Smooth muscle cell (in vitro differentiated cells): ENCODE measurements around the gene IRF4. TPM values are rescaled to one million over a fixed set of nuclear protein-coding genes. Genes with fewer than 3 reads are reported as not detected.

Experiments
- DNase-seq: peaks from one replicate; lab custom pipeline; 2025; ENCODE audit not compliant: unreplicated experiment; lab: John Stamatoyannopoulos, UW
- H2AFZ ChIP-seq: fragments of 200-600 bp; sonication (generic); 2 replicates; pipeline ENCODE4 v1.6.0; 2016; ENCODE audit warnings: antibody characterized with exemption, low read depth, mild to moderate bottlenecking
- H3F3A ChIP-seq: fragments of 200-600 bp; sonication (generic); 2 replicates; pipeline ENCODE4 v1.6.0; 2017; ENCODE audit warnings: antibody characterized with exemption, low read depth
- H3K27ac ChIP-seq: fragments of 200-600 bp; sonication (generic); 2 replicates; pipeline ENCODE4 v1.5.1; 2016; ENCODE audit warnings: low read depth, mild to moderate bottlenecking
- H3K27me3 ChIP-seq: fragments of 200-600 bp; sonication (generic); 2 replicates; pipeline ENCODE4 v1.6.1; 2016; ENCODE audit warnings: low read depth, mild to moderate bottlenecking
- H3K36me3 ChIP-seq: fragments of 200-600 bp; sonication (generic); 2 replicates; pipeline ENCODE4 v1.5.1; 2016; ENCODE audit warnings: low read depth
- H3K4me1 ChIP-seq: fragments of 200-600 bp; sonication (generic); 2 replicates; pipeline ENCODE4 v1.5.1; 2016; ENCODE audit warnings: low read depth
- H3K4me2 ChIP-seq: fragments of 200-600 bp; sonication (generic); 2 replicates; pipeline ENCODE4 v1.6.0; 2016; ENCODE audit warnings: mild to moderate bottlenecking
- H3K4me3 ChIP-seq: fragments of 200-600 bp; sonication (generic); 2 replicates; pipeline ENCODE4 v1.5.1; 2016; ENCODE audit warnings: mild to moderate bottlenecking
- H3K79me2 ChIP-seq: fragments of 200-600 bp; sonication (generic); 2 replicates; pipeline ENCODE4 v1.6.0; 2016; ENCODE audit warnings: low read depth, mild to moderate bottlenecking
- H3K9ac ChIP-seq: fragments of 200-600 bp; sonication (generic); 2 replicates; pipeline ENCODE4 v1.6.0; 2016; ENCODE audit warnings: low read depth
- H3K9me3 ChIP-seq: fragments of 200-600 bp; sonication (generic); replicated peaks from 2 replicates; pipeline ENCODE4 v1.5.1; 2016; ENCODE audit warnings: low read depth
- H4K20me1 ChIP-seq: fragments of 200-600 bp; sonication (generic); 2 replicates; pipeline ENCODE4 v1.6.0; 2016; ENCODE audit warnings: low read depth
- WGBS: methylation state at CpG from one replicate; pipeline ENCODE4 v1.1.7; 2016; ENCODE audit warnings: low lambda C conversion rate; 5-methylcytosine and 5-hydroxymethylcytosine counted together
- polyA plus RNA-seq: library from polyadenylated mRNA; unstranded; fragments of >200 nt; fragmentation: Nextera tagmentation; extraction: Ambion mirVana; gene quantifications from 2 replicates; pipeline ENCODE4 v1.2.1, GENCODE V29; 2016
- total RNA-seq: library from RNA; depleted of rRNA; stranded (reverse); fragments of >200 nt; gene quantifications from 2 replicates; pipeline ENCODE4 v1.2.3, GENCODE V29; 2014
- TF ChIP-seq, protein P1 (sequence below): fragments of 200-600 bp; sonication (generic); IDR thresholded peaks from 2 replicates; pipeline ENCODE4 v1.5.1; 2017; ENCODE audit warnings: borderline replicate concordance, mild to moderate bottlenecking, antibody characterized with exemption; ENCODE audit not compliant: insufficient read depth, poor library complexity, severe bottlenecking

Gene IRF4
- total and polyA plus RNA-seq, 2 experiments from 2014 or later = 0.04 TPM; not detected in 1

DNA sequence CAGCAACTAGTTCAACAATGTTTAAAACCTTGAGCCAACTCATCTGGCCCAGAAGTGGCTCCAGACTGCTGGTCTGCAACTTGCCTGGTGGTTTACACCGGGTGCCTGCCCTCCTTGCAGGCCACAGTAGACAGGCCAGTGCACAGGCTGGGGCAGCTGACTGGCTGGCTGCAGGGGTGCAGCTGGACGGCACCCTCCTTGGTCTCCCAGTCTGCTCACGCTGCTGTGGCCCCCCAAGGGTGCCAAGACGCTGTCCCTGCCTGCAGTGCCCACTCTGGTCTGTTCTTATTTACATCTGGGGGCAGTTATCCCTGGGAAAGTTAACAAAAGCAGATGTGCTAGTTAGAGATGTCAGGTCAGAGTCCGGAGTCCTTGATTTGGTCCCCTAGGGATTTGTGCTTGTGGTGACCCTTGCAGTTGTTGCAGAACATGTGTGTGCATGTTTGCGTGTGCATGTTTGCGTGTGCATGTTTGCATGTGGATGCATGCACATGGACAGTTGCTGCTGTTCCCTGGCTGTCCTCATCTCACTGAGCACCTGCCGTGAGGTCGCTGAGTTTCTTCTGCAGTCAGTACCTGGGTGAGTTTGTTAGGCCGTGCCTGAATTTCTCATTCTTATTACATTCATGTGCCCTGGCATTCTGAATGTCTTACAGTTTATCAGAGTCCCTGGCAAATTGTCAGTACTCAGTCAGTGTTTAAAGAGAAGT, 48.2 kb upstream of the IRF4 start:
- Histone ChIP-seq H3K27ac (no peak overlapping the region), H3F3A (no peaks in the 10 kb centered on the region), H3K4me2 (no peak overlapping the region), H3K9me3 (no peaks in the 10 kb centered on the region), H2AFZ (no peak overlapping the region), H3K9ac (no peak overlapping the region), H3K4me1 (no peaks in the 10 kb centered on the region), H3K79me2 (no peaks in the 10 kb centered on the region), H3K4me3 (no peak overlapping the region), H3K27me3 (no peaks in the 10 kb centered on the region), H4K20me1 (peaks cover 38% of the 10 kb centered on the region), H3K36me3 (no peaks in the 10 kb centered on the region)
- no peak for DNase-seq
- TF ChIP-seq, protein P1, sequence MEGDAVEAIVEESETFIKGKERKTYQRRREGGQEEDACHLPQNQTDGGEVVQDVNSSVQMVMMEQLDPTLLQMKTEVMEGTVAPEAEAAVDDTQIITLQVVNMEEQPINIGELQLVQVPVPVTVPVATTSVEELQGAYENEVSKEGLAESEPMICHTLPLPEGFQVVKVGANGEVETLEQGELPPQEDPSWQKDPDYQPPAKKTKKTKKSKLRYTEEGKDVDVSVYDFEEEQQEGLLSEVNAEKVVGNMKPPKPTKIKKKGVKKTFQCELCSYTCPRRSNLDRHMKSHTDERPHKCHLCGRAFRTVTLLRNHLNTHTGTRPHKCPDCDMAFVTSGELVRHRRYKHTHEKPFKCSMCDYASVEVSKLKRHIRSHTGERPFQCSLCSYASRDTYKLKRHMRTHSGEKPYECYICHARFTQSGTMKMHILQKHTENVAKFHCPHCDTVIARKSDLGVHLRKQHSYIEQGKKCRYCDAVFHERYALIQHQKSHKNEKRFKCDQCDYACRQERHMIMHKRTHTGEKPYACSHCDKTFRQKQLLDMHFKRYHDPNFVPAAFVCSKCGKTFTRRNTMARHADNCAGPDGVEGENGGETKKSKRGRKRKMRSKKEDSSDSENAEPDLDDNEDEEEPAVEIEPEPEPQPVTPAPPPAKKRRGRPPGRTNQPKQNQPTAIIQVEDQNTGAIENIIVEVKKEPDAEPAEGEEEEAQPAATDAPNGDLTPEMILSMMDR = no peak
- WGBS = 77% methylated on average over 10 of the region's 10 CpGs

DNA sequence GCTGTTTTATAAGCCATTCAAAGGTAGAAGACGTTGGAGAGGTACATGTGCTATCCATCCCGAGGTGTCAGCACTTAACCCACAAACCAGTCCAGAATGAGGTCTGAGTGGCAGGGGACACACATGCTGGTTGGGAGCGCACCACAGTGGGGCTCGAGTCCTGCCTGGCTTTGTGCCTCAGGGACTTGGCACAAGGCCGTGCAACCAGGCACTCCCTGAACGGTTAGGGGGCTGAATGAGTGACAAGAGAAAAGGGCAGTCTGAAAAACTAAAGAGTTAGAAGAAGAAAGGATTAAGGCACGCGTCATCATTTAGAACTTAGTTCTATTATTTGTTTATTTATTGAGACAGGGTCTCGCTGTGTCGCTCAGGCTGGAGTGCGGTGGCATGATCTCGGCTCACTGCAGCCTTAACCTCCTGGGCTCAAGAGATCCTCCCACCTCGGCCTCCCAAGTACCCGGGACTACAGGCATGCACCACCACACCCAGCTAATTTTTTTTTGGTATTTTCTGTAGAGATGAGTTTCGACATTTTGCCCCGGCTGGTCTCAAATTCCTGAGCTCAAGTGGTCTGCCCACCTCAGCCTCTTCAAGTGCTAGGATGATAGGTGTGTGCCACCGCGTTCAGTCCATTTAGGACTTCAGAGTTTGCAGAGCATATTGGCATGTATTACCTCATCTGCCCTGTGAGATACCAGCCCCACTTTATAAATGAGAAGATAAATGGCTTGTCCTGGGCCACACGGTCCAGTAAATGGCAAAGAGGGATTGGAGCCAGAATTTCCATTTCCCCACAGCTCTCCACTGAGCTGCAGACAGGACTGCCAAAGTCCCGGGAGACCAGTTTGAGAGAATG, 47.4 kb upstream of the IRF4 start:
- Histone ChIP-seq H3K9me3 (no peaks in the 10 kb centered on the region), H3K9ac (peak overlapping the region; percentile 22), H3F3A (no peaks in the 10 kb centered on the region), H3K4me2 (peak overlapping the region; percentile 16), H3K27ac (peak overlapping the region; percentile 76), H4K20me1 (peaks cover 38% of the 10 kb centered on the region), H3K4me1 (no peaks in the 10 kb centered on the region), H3K79me2 (no peaks in the 10 kb centered on the region), H3K36me3 (no peaks in the 10 kb centered on the region), H3K27me3 (no peaks in the 10 kb centered on the region), H2AFZ (no peak overlapping the region), H3K4me3 (no peak overlapping the region)
- TF ChIP-seq, protein P1 = no peak
- no peak for DNase-seq
- WGBS = 85% methylated on average over 20 of the region's 20 CpGs

DNA sequence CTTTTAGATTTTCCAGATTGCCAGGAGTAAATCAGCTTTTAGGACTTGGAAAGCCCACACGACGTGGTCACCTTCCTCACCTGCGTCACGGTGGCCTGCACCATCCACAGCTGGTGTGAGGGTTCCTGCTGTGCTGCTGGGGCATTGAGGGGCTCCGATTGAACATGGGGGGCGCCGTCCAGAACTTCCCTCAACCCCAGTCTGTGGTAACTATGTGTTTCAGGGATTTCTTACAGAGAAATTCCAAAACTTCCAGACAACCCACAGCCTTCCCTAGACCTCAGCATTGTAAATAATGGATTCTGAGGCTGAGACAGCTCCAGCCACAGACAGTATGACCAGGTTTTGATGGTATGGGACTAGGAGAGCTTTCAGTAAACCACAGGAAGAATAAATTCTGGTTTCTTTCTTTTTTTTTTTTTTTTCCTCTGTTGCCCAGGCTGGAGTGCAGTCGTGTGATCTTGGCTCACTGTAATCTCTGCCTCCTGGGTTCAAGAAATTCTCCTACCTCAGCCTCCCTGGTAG, 46.7 kb upstream of the IRF4 start:
- H3K4me1 ChIP-seq = no peaks in the 10 kb centered on the region

More for the DNA sequence above, 46.7 kb upstream of the IRF4 start:
- Histone ChIP-seq H3K27me3 (no peaks in the 10 kb centered on the region), H4K20me1 (peaks cover 38% of the 10 kb centered on the region), H3K79me2 (no peaks in the 10 kb centered on the region), H3K36me3 (no peaks in the 10 kb centered on the region), H3K27ac (peak overlapping the region; percentile 76), H3K9ac (peak overlapping the region; percentile 22), H3K4me2 (peak overlapping the region; percentile 16), H2AFZ (no peak overlapping the region), H3K9me3 (no peaks in the 10 kb centered on the region), H3F3A (no peaks in the 10 kb centered on the region), H3K4me3 (no peak overlapping the region)
- DNase-seq = no peak
- WGBS = 57% methylated on average over 8 of the region's 8 CpGs
- TF ChIP-seq, protein P1 = no peak
